ENCODE data around the gene PHACTR1.

The PHACTR1 gene

GRCh38 chr6:13233106-13233505, 516.5 kb downstream of the PHACTR1 start:
- Histone ChIP-seq H3K36me3 (ENCODE audit: control insufficient read depth, insufficient read depth, low read length) (no peaks in the 10 kb centered on the region), H3K27me3 (replicated peaks; ENCODE audit: control insufficient read depth, insufficient read depth, low read length, poor library complexity, severe bottlenecking) (no peaks in the 10 kb centered on the region), H3K9me3 (ENCODE audit: control insufficient read depth, low read length) (no peaks in the 10 kb centered on the region), H3K27ac (ENCODE audit: insufficient read depth, low read length, poor library complexity, severe bottlenecking) (no peak overlapping the region), H3K4me1 (ENCODE audit: control insufficient read depth, insufficient read depth, low read length, poor library complexity, severe bottlenecking) (no peaks in the 10 kb centered on the region), H3K4me3 (ENCODE audit: insufficient read depth, low read depth, low read length, poor library complexity, severe bottlenecking) (no peak overlapping the region)
- no peak for DNase-seq

GRCh38 chr6:13234130-13234529, 517.6 kb downstream of the PHACTR1 start:
- Histone ChIP-seq H3K4me1 (ENCODE audit: control insufficient read depth, insufficient read depth, low read length, poor library complexity, severe bottlenecking) (no peaks in the 10 kb centered on the region), H3K27ac (ENCODE audit: insufficient read depth, low read length, poor library complexity, severe bottlenecking) (no peak overlapping the region), H3K9me3 (ENCODE audit: control insufficient read depth, low read length) (no peaks in the 10 kb centered on the region), H3K36me3 (ENCODE audit: control insufficient read depth, insufficient read depth, low read length) (no peaks in the 10 kb centered on the region), H3K27me3 (replicated peaks; ENCODE audit: control insufficient read depth, insufficient read depth, low read length, poor library complexity, severe bottlenecking) (no peaks in the 10 kb centered on the region), H3K4me3 (ENCODE audit: insufficient read depth, low read depth, low read length, poor library complexity, severe bottlenecking) (no peak overlapping the region)
- DNase-seq = no peak

- Histone ChIP-seq H3K9me3 (ENCODE audit: control insufficient read depth, low read length) (no peaks in the 10 kb centered on the region), H3K4me3 (ENCODE audit: insufficient read depth, low read depth, low read length, poor library complexity, severe bottlenecking) (no peak overlapping the region), H3K36me3 (ENCODE audit: control insufficient read depth, insufficient read depth, low read length) (no peaks in the 10 kb centered on the region), H3K27ac (ENCODE audit: insufficient read depth, low read length, poor library complexity, severe bottlenecking) (no peak overlapping the region), H3K4me1 (ENCODE audit: control insufficient read depth, insufficient read depth, low read length, poor library complexity, severe bottlenecking) (no peaks in the 10 kb centered on the region), H3K27me3 (replicated peaks; ENCODE audit: control insufficient read depth, insufficient read depth, low read length, poor library complexity, severe bottlenecking) (no peaks in the 10 kb centered on the region)
- no peak for DNase-seq
Observed at GRCh38 chr6:13235339-13235738, 518.8 kb downstream of the PHACTR1 start.

- H3K9me3 ChIP-seq (ENCODE audit: control insufficient read depth, low read length) = no peaks in the 10 kb centered on the region
- DNase-seq = no peak
- H3K4me3 ChIP-seq (ENCODE audit: insufficient read depth, low read depth, low read length, poor library complexity, severe bottlenecking) = no peak overlapping the region
- no peak overlapping the region for H3K27ac ChIP-seq (ENCODE audit: insufficient read depth, low read length, poor library complexity, severe bottlenecking)
- H3K27me3 ChIP-seq (replicated peaks; ENCODE audit: control insufficient read depth, insufficient read depth, low read length, poor library complexity, severe bottlenecking) = no peaks in the 10 kb centered on the region
- no peaks in the 10 kb centered on the region for H3K4me1 ChIP-seq (ENCODE audit: control insufficient read depth, insufficient read depth, low read length, poor library complexity, severe bottlenecking)
- no peaks in the 10 kb centered on the region for H3K36me3 ChIP-seq (ENCODE audit: control insufficient read depth, insufficient read depth, low read length)
Observed at GRCh38 chr6:13237318-13237717, 520.8 kb downstream of the PHACTR1 start.

- H3K9me3 ChIP-seq (ENCODE audit: control insufficient read depth, low read length) = no peaks in the 10 kb centered on the region
Observed at GRCh38 chr6:13238017-13238416, 521.5 kb downstream of the PHACTR1 start.

GRCh38 chr6:13238640-13239216, 522.2 kb downstream of the PHACTR1 start:
- Histone ChIP-seq H3K27me3 (replicated peaks; ENCODE audit: control insufficient read depth, insufficient read depth, low read length, poor library complexity, severe bottlenecking) (no peaks in the 10 kb centered on the region), H3K4me1 (ENCODE audit: control insufficient read depth, insufficient read depth, low read length, poor library complexity, severe bottlenecking) (no peaks in the 10 kb centered on the region), H3K4me3 (ENCODE audit: insufficient read depth, low read depth, low read length, poor library complexity, severe bottlenecking) (no peak overlapping the region)

More at GRCh38 chr6:13238017-13238416, 521.5 kb downstream of the PHACTR1 start:
- no peak for DNase-seq
- H3K4me3 ChIP-seq (ENCODE audit: insufficient read depth, low read depth, low read length, poor library complexity, severe bottlenecking) = no peak overlapping the region
- H3K4me1 ChIP-seq (ENCODE audit: control insufficient read depth, insufficient read depth, low read length, poor library complexity, severe bottlenecking) = no peaks in the 10 kb centered on the region
- H3K36me3 ChIP-seq (ENCODE audit: control insufficient read depth, insufficient read depth, low read length) = no peaks in the 10 kb centered on the region
- H3K27ac ChIP-seq (ENCODE audit: insufficient read depth, low read length, poor library complexity, severe bottlenecking) = no peak overlapping the region
- no peaks in the 10 kb centered on the region for H3K27me3 ChIP-seq (replicated peaks; ENCODE audit: control insufficient read depth, insufficient read depth, low read length, poor library complexity, severe bottlenecking)

DNA sequence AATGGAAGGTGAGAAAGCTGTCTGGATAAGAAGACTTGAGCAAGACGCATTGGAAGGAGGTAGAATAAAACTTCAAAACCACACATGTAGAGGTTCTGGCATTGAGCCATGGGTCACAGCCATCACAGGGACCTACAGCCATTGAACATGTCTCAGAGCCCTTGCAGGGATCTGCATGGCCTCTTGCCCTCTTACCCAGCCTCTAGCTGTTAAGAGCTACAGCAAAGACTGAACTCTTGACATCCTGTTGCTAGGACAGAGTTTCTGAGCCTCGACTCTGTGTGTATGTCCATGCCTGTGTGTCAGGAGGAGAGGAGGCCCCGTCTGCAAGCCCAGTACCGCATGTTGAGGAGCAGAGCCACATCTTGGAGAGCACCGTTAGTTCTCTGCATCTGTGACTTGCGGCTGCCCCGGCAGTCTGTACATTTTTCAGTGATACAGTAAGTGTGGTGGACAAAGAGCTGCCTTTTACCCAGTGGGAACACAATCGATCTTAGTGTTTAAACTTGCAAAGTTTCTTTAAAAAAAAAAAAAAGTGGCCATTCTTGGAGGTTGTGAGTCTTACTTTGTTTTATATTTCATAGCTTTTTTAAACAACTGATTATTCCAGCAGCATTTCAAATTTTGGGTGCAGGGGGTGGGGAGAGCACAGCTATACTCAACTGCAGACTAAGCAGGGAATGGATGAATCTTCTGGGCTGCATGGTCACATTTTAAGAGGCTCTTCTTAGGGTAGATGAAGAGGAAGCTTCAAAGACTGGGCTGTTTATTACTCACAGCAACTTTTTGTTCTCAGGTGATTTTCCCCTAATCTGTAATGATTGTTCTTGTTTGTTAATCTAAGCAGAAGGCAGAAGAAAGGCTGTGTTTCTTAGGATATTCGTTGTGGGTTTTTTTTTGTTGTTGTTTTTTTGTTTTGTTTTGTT, 523.2 kb downstream of the PHACTR1 start:
- no peaks in the 10 kb centered on the region for H3K27me3 ChIP-seq (replicated peaks; ENCODE audit: control insufficient read depth, insufficient read depth, low read length, poor library complexity, severe bottlenecking)
- no peak overlapping the region for H3K27ac ChIP-seq (ENCODE audit: insufficient read depth, low read length, poor library complexity, severe bottlenecking)
- no peak for DNase-seq
- no peaks in the 10 kb centered on the region for H3K4me1 ChIP-seq (ENCODE audit: control insufficient read depth, insufficient read depth, low read length, poor library complexity, severe bottlenecking)
- no peaks in the 10 kb centered on the region for H3K36me3 ChIP-seq (ENCODE audit: control insufficient read depth, insufficient read depth, low read length)
- no peak overlapping the region for H3K4me3 ChIP-seq (ENCODE audit: insufficient read depth, low read depth, low read length, poor library complexity, severe bottlenecking)
- no peaks in the 10 kb centered on the region for H3K9me3 ChIP-seq (ENCODE audit: control insufficient read depth, low read length)

More at GRCh38 chr6:13238640-13239216, 522.2 kb downstream of the PHACTR1 start:
- Histone ChIP-seq H3K27ac (ENCODE audit: insufficient read depth, low read length, poor library complexity, severe bottlenecking) (no peak overlapping the region), H3K9me3 (ENCODE audit: control insufficient read depth, low read length) (no peaks in the 10 kb centered on the region), H3K36me3 (ENCODE audit: control insufficient read depth, insufficient read depth, low read length) (no peaks in the 10 kb centered on the region)
- DNase-seq = no peak

DNA sequence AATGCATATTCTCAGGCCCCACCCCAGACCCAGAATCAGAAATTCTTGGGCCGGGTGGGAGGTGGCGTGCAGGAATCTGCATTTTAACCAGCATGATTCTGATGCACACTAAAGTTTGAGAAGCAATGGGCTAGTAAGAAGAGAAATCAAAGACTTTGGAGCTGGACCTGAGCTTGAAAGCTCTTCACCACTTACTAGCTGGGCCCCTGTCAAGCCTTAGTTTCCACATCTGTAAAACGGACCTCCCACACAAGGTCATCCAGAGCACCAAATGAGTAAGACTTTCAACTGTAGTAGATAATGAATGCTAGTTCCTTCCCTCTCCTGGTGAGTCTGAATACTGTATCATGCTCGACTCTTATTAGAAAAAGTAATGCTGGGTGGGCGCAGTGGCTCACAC, 524.8 kb downstream of the PHACTR1 start:
- Histone ChIP-seq H3K4me3 (ENCODE audit: insufficient read depth, low read depth, low read length, poor library complexity, severe bottlenecking) (no peak overlapping the region), H3K9me3 (ENCODE audit: control insufficient read depth, low read length) (no peaks in the 10 kb centered on the region), H3K36me3 (ENCODE audit: control insufficient read depth, insufficient read depth, low read length) (no peaks in the 10 kb centered on the region), H3K27me3 (replicated peaks; ENCODE audit: control insufficient read depth, insufficient read depth, low read length, poor library complexity, severe bottlenecking) (no peaks in the 10 kb centered on the region), H3K4me1 (ENCODE audit: control insufficient read depth, insufficient read depth, low read length, poor library complexity, severe bottlenecking) (no peaks in the 10 kb centered on the region), H3K27ac (ENCODE audit: insufficient read depth, low read length, poor library complexity, severe bottlenecking) (no peak overlapping the region)
- no peak for DNase-seq

GRCh38 chr6:13242178-13242577, 525.6 kb downstream of the PHACTR1 start:
- Histone ChIP-seq H3K9me3 (ENCODE audit: control insufficient read depth, low read length) (no peaks in the 10 kb centered on the region), H3K27me3 (replicated peaks; ENCODE audit: control insufficient read depth, insufficient read depth, low read length, poor library complexity, severe bottlenecking) (no peaks in the 10 kb centered on the region), H3K36me3 (ENCODE audit: control insufficient read depth, insufficient read depth, low read length) (no peaks in the 10 kb centered on the region), H3K27ac (ENCODE audit: insufficient read depth, low read length, poor library complexity, severe bottlenecking) (no peak overlapping the region), H3K4me3 (ENCODE audit: insufficient read depth, low read depth, low read length, poor library complexity, severe bottlenecking) (no peak overlapping the region), H3K4me1 (ENCODE audit: control insufficient read depth, insufficient read depth, low read length, poor library complexity, severe bottlenecking) (no peaks in the 10 kb centered on the region)
- DNase-seq = no peak

GRCh38 chr6:13242590-13242989, 526.0 kb downstream of the PHACTR1 start:
- Histone ChIP-seq H3K4me1 (ENCODE audit: control insufficient read depth, insufficient read depth, low read length, poor library complexity, severe bottlenecking) (no peaks in the 10 kb centered on the region), H3K4me3 (ENCODE audit: insufficient read depth, low read depth, low read length, poor library complexity, severe bottlenecking) (no peak overlapping the region), H3K27me3 (replicated peaks; ENCODE audit: control insufficient read depth, insufficient read depth, low read length, poor library complexity, severe bottlenecking) (no peaks in the 10 kb centered on the region), H3K36me3 (ENCODE audit: control insufficient read depth, insufficient read depth, low read length) (no peaks in the 10 kb centered on the region), H3K27ac (ENCODE audit: insufficient read depth, low read length, poor library complexity, severe bottlenecking) (no peak overlapping the region), H3K9me3 (ENCODE audit: control insufficient read depth, low read length) (no peaks in the 10 kb centered on the region)
- no peak for DNase-seq
